Mucosa of descending colon (tissue), 3 donors: Measurements from ENCODE around the gene ARG2. TPM values are rescaled to one million over a fixed set of nuclear protein-coding genes. Genes with fewer than 3 reads are reported as not detected.

Experiments
- ATAC-seq: fragments of 200-7000 bp; cut with Tn5 transposase; one replicate; pipeline ENCODE4 v1.9.1; 2020; ENCODE audit warnings: mild to moderate bottlenecking, moderate library complexity
- DNase-seq, 3 donors: peaks; one replicate each; pipeline ENCODE4 v3.0.0-alpha.2; 2020
- H3K36me3 ChIP-seq: fragments of 200-600 bp; one replicate; pipeline ENCODE4 v1.8.0; 2021; ENCODE audit warnings: low read depth, mild to moderate bottlenecking
- H3K4me1 ChIP-seq: fragments of 200-600 bp; one replicate; pipeline ENCODE4 v1.8.0; 2021; ENCODE audit warnings: low read depth, mild to moderate bottlenecking
- H3K4me3 ChIP-seq: fragments of 200-600 bp; one replicate; pipeline ENCODE4 v1.8.0; 2021; ENCODE audit warnings: mild to moderate bottlenecking
- H3K9me3 ChIP-seq: fragments of 200-600 bp; one replicate; pipeline ENCODE4 v1.8.0; 2021; ENCODE audit warnings: mild to moderate bottlenecking
- CTCF ChIP-seq: fragments of 200-600 bp; IDR thresholded peaks from one replicate; pipeline ENCODE4 v1.8.0; 2022; ENCODE audit warnings: antibody characterized with exemption, mild to moderate bottlenecking
- intact Hi-C, 2 donors: fragments of 100-400 bp; cut with DNase I in 1 of 2; cut with micrococcal nuclease in 1 of 2; formaldehyde crosslinking; loops; one replicate each; pipeline versions ENCODE4 v1.11.0 to v1.11.1; 2022; cut with DNase I, micrococcal nuclease
- total RNA-seq, 3 donors: library from RNA; stranded (reverse); fragmentation: NEBNext Ultra II Directional in 2 of 3; extraction: Animal tissue kit (Norgen Biotek cat#: 25700) in 2 of 3; gene quantifications; one replicate each; pipeline versions ENCODE4 v1.2.1 to v1.2.4, GENCODE V29; 2021 to 2023
- donor health status: DM: no; HTN: no; CAD: no; lungs with moderate emphysema.
- donor health status: DM: no; HTN: no; CAD: no.
- donor health status: DM: no; HTN: yes; CAD: no.

Gene ARG2
- total RNA-seq, 3 donors from 2014 or later: 0.84 to 5.0 (median 4.4) TPM

DNA sequence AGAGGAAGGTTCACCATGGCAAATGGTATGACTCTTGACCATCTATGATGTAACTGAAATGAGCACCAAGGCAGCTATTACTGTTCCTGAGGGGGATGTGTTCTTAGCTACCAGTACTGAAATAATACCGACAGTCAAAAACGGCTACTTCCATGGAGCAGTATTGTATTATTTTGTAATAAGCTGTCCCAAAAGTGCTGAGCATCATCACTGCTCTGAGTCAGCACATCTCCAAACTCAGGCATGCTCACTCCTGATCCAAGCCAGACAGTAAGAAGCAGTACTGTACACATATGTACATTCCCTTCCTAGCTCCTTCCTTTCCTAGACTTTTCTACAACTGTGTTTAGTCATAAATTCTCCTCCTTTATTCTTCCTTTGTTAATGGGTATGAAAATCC, 46.1 kb downstream of the ARG2 start:
- intact Hi-C loops: loop anchor here in 1 of 2 donors (5.0 kb wide), 1 partner anchor 49 kb away; the partner anchor contains the start of gene ARG2
- TF ChIP-seq CTCF: no peak
- H3K36me3 ChIP-seq: no peaks in the 10 kb centered on the region
- H3K4me1 ChIP-seq: peaks cover 9% of the 10 kb centered on the region
- no peaks in the 10 kb centered on the region for H3K9me3 ChIP-seq
- H3K4me3 ChIP-seq: no peak overlapping the region
- ATAC-seq (no peak), DNase-seq (no peak)

DNA sequence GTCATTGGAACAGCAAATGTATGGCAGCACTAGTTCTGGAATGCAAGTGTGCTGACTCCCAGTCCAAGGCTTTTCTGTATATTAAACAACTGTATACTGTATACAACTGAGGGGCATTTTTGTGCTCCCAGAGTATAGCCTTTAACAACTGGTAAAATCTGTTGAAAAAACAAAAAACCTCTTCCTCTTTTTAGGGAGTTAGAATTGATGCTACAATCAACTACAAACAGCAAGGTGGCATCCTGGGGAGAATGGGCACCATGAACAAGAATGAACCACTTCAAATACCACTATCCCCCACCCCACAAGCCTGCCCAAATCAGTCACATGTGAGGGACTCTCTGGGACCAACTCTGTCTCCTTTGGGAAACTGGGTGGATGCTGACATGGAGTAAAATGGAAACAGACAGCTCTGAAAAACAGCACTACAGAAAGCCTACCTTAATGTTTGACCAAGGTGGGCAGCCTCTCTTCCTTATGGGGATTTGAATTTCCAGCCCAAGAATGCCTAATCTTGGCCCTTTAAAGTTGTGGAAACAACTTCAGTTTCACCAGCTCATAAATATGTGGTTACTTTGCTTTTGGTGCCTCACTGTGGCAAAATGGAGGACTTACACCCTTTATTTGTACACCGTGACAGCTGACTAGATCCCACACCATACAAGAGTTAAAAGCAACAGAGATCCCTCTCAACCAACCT, 47.2 kb downstream of the ARG2 start:
- intact Hi-C loops: loop anchor here in 1 of 2 donors (5.0 kb wide), 1 partner anchor 50 kb away; the partner anchor contains the start of gene ARG2
- no peak for TF ChIP-seq CTCF
- H3K36me3 ChIP-seq: no peaks in the 10 kb centered on the region
- no peaks in the 10 kb centered on the region for H3K9me3 ChIP-seq
- DNase-seq (peak in 1 of 3 donors; percentile 41), ATAC-seq (peak; percentile 86)
- peaks cover 9% of the 10 kb centered on the region for H3K4me1 ChIP-seq
- no peak overlapping the region for H3K4me3 ChIP-seq

DNA sequence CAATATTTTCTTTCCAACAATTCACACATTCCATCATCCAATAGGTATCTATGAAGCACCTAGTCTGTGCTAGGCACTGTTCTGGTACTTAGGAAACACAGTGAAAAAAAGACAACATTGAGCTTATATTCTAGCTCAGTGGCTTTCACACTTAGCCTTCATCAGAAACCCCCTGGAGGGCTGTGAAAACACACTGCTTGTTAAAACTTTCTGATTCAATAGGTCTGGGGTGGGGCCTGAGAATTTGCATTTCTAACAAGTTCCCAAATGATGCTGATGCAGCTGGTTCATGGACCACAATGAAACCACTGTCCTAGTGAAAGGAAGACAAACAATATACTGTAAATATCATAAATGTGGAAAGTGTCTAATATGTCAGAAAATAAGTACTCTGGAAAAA, 48.8 kb downstream of the ARG2 start:
- no peak for ATAC-seq
- no peaks in the 10 kb centered on the region for H3K36me3 ChIP-seq
- intact Hi-C loops: loop anchor here in 1 of 2 donors (5.0 kb wide), 1 partner anchor 51 kb away; the partner anchor contains the start of gene ARG2
- DNase-seq: no peak
- peaks cover 22% of the 10 kb centered on the region for H3K4me1 ChIP-seq
- H3K9me3 ChIP-seq: no peaks in the 10 kb centered on the region
- H3K4me3 ChIP-seq: no peak overlapping the region
- TF ChIP-seq CTCF: no peak

DNA sequence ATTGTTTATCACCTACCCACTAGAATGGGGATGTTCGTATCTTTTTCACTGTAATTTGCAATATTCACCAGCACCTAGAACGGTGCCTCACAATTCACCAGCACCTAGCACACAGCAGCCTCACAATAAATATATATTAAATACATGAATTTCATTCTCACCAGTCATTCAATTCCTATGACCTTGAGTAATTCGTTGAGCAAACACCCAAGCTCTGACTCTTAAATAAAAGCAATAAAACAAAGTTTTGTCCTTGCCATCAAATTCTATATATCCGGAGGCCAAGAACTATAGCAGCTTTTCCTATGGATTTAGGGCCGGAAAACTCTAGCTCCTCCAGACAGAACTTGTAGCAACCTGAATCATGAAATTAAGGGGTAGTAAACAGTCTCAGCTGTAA, 53.7 kb downstream of the ARG2 start:
- peaks cover 28% of the 10 kb centered on the region for H3K4me1 ChIP-seq
- no peak for ATAC-seq
- no peak overlapping the region for H3K4me3 ChIP-seq
- DNase-seq: no peak
- intact Hi-C loops: no loop called here
- TF ChIP-seq CTCF: no peak
- H3K36me3 ChIP-seq: no peaks in the 10 kb centered on the region
- H3K9me3 ChIP-seq: no peaks in the 10 kb centered on the region

GRCh38 chr14:67674139-67674479, 54.4 kb downstream of the ARG2 start:
- peak; percentile 80 to 84 (median 84) for DNase-seq
- intact Hi-C loops: no loop called here
- Histone ChIP-seq H3K36me3 (no peaks in the 10 kb centered on the region), H3K4me1 (peaks cover 26% of the 10 kb centered on the region), H3K4me3 (peak overlapping the region; percentile 99), H3K9me3 (no peaks in the 10 kb centered on the region)
- TF ChIP-seq CTCF: no peak
- peak; percentile 90 for ATAC-seq
